CD4-positive, alpha-beta T cell treated with Interleukin-12 subunit alpha and Interleukin-12 subunit beta, for 1 hour (primary cell): ENCODE measurements around the gene TXN2.
"Not testable (repeated sequence)": the region's sequence is repeated elsewhere in the genome, so short reads cannot be mapped to it uniquely, and the experiment has no call there.

Source experiments
- DNase-seq: peaks from one replicate; pipeline ENCODE4 v3.0.0-alpha.2; 2020

Gene TXN2

DNA sequence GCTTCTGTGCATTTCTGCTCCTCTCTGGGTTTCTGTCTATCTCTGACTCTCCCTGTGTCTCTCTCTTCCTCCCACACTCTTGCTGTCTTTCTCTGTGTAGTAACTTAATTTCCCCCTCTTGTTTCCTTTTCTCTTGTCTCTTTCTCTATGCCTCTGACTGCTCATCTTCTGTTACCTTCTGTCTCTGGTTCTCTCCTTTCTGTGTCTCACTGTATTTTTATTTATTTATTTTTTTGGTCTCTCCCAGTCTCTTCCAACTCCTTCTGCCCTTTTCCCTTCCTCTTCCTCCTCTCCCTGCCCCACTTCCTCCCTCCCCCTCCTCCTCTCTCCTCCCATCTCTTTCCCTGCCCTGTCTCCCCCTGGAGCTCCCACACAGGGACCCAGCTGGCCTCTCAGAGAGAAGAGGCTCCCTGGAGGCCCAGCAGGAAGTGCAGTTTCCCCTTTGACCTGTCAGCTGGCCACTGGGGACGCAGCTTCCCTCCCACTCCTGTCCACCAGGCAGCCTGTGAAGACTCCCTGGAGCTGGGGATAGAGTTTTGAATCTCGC lies 55.4 kb downstream of the TXN2 start:
- DNase-seq, result no peak

DNA sequence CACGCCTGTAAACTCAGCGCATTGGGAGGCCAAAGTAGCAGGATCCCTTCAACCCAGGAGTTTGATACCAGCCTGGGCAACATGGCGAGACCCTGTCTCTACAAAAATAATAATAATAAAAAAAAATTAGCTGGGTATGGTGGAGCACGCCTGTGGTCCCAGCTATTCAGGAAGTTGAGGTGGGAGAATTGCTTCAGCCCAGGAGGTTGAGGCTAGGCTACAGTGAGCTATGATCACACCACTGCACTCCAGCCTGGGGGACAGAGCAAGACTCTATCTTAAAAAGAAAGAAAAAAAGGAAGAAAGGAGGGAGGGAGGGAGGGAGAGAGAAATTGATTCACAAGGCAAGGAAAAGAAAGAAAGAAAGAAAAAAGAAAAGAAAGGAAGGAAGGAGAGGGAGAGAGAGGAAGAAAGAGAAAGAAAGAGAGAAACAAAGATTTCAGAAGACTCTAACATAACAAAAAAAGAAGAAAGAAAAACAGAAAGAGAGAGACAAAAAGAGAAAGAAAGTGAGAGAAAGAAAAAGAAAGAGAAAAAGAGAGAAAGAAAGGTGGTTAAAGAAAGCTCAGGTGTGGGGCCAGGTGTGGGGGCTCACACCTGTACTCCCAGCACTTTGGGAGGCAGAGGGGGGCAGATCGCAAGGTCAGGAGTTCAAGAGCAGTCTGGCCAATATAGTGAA lies 56.4 kb downstream of the TXN2 start:
- DNase-seq, result no peak

DNA sequence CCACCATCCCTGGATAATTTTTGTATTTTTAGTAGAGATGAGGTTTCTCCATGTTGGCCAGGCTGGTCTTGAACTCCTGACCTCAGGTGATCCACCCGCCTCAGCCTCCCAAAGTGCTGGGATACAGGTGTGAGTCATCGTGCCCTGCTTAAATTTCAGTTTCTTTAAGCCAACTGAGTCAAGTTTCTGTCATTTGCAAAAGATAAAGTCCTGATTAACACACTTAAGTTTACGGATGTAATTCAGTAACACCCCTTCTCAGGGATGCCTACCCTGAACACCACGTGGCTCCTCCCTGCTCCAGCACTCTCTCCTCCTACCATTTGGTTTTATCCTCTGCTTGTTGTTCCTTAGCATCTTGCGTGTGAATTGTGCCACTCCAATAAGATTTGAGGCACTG lies 57.0 kb downstream of the TXN2 start:
- DNase-seq, result not testable (repeated sequence)

DNA sequence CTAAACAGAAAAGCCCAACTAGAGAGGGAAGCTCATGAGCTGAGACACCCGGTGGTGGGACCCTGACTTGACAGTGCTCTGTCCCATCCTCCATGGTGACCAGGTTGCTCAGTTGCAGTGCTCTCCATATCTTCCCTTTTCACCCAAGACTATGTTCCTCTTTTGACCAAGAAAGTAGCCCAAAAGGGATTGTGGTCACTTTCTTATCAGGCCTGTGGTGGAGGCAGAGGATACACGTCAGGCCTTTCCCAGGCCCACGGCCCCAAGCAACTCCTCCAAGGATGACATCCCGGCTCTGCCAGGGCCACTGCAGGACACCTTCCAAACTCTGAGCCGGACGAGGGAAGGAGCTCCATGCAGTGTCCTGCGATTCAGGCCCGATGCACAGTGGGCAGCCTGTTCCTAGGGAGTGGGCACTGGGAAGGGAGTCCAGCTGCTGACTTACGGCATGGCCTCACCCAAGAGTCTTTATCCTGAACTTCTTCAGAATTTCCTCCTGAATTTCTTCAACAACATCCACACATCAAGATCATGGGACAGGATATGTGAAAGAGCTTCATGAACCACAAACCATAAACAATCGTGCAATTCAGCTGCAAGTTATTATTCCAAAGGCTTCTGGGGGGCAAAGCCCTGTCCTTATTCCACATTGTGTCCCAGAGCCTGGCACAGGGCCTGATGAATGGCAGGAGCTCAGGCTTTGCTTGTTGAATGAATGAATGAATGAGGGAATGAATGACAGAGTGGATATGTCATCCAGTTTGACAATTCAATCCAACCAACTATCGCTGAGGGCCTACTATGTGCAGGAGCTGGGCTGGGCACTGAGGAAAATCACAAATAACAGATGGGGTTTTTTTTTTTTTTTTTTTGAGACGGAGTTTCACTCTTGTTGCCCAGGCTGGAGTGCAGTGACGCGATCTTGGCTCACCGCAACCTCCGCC lies 57.7 kb downstream of the TXN2 start:
- no peak for DNase-seq

DNA sequence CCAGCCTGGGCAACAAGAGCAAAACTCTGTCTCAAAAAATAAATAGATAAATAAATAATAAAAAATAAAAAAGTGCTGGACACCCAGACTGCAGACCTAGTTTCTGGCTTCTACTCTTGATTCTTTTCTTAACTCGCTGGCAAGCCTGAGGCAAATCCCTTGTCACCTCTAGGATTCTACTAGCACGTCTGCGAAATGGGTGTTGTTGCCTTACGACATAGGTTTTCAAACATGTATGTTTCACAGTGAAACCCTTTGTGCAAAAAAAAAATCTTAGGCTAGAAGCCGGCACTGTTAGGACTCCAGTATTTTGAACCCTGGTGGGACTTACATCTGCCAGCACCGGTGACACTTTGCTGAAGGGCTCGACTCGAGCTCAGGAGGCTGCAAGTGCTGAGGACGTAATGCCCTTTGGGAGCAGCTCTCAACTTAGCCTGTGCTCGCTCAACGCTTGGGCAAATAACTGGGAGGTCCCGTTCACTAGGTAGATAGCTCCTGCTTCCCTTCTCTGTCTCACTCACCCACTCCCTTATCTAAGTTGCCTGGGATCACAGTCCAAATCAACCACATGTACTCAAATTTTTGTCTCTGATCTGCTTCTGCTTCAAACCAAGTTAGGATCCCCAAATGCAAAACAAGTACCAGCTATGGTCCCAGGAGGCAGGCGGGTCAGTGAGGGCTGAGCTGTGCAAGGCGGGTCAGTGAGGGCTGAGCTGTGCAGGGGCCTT lies 59.0 kb downstream of the TXN2 start:
- DNase-seq, result no peak

DNA sequence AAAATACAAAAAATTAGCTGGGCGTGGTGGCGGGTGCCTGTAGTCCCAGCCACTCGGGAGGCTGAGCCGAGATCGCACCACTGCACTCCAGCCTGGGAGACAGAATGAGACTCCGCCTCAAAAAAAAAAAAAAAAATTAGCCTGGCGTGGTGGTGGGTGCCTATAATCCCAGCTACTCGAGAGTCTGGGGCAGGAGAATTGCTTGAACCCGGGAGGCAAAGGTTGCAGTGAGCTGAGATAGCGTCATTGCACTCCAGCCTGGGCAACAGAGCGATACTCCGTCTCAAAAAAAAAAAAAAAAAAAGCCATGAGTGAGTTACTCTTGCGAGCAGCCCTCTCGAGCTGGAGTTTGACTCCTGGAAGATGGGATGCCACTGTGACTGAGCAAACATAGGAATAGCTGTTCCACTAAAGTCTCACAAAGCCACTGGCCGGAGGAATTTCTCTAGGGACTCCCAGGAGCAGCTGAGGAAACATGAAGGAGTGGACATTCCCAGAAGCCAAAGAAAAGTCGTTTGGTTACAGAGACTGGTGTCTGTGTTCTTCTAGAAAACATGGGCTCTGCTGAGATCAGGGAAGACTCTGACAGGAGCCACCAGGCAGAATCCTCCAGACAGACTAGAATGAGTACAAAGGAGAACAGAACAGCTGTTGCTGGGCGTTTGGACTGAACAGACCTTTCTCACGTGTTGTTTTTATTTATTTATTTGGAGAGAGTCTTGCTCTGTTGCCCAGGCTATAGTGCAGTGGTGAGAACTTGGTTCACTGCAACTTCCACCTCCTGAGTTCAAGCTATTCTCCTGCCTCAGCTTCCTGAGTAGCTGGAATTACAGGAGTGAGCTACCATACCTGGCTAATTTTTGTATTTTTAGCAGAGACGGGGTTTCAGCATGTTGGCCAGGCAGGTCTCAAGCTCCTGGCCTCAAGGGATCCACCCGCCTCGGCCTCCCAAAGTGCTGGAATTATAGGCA lies 61.2 kb downstream of the TXN2 start:
- no peak for DNase-seq

DNA sequence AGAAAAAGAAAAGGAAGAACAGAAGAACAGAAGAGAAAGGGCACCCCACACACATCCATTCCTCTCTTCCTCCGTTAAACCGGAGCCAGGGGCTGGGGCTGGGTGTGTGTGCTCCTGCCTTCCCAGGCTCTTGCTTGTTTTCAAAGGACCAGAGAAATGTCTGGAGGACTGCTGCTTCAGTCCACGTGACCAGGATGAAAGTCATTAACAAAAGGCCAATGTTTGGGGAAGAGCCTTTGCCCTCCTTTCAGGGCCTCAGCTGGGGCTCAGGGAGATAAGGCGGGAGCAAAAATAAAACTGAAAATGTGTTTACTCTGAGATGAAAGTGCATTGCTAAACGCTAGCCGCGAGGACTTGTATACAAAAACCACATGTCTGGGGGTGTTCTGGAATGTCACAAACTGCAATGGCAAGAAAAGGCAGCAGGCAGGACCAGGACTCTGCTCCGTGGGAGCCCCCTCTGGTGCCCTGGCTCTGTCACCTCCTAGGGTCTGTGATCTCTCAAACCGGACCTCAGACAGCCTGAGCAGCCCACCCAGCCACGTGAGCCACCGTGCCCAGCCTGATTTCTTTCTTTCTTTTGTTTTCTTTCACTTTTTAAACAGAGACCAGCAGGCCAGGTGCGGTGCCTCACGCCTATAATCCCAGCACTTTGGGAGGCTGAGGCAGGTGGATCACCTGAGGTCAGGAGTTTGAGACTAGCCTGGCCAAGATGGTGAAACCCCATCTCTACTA lies 62.1 kb downstream of the TXN2 start:
- peak; percentile 23 for DNase-seq

DNA sequence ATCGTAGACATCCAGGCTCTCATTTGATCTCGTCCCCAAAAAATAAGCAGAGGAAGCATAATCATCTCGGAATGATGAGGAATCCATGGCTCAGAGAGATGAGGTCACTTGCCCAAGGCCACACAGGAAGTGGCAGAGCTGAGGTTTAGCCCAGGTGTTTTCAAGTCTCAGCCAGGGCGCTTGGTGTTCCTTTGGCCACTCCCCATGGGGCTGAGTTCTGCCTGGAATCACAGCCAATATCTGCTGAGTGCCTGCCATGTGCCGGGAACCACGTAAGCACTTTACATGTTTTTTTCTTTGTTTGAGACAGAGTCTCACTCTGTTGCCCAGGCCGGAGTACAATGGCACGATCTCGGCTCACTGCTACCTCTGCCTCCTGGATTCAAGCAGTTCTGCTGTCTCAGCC lies 64.2 kb downstream of the TXN2 start:
- DNase-seq, result no peak
